Duodenal mucosa (tissue), 2 donors: Measurements from ENCODE around the gene NELFB.
"Not testable (repeated sequence)": the region's sequence is repeated elsewhere in the genome, so short reads cannot be mapped to it uniquely, and the experiment has no call there.

Source experiments
- H3K27ac ChIP-seq: one replicate; pipeline ENCODE4 v1.7.0; 2013; ENCODE audit warnings: low read depth, low read length
- H3K27me3 ChIP-seq, 2 donors: one replicate each; pipeline ENCODE4 v1.7.0; 2013; ENCODE audit warnings: low read length in 2 of 2, control low read depth in 1 of 2; ENCODE audit not compliant: insufficient read depth in 2 of 2, control insufficient read depth in 1 of 2
- H3K36me3 ChIP-seq, 2 donors: one replicate each; pipeline ENCODE4 v1.7.0; 2013; ENCODE audit warnings: low read length in 2 of 2, control low read depth in 1 of 2; ENCODE audit not compliant: insufficient read depth in 2 of 2, control insufficient read depth in 1 of 2
- H3K4me1 ChIP-seq, 2 donors: one replicate each; pipeline ENCODE4 v1.7.0; 2013; ENCODE audit warnings: low read length in 2 of 2, control low read depth in 1 of 2; ENCODE audit not compliant: insufficient read depth in 2 of 2, control insufficient read depth in 1 of 2
- H3K4me3 ChIP-seq, 2 donors: one replicate each; pipeline ENCODE4 v1.7.0; 2013; ENCODE audit warnings: low read length in 2 of 2, low read depth in 1 of 2
- H3K9ac ChIP-seq, 2 donors: one replicate each; pipeline ENCODE4 v1.7.0; 2013; ENCODE audit warnings: low read length in 2 of 2, low read depth in 1 of 2
- H3K9me3 ChIP-seq, 2 donors: one replicate each; pipeline ENCODE4 v1.7.0; 2013; ENCODE audit warnings: low read length in 2 of 2, control low read depth in 1 of 2; ENCODE audit not compliant: control insufficient read depth in 1 of 2

Gene NELFB

DNA sequence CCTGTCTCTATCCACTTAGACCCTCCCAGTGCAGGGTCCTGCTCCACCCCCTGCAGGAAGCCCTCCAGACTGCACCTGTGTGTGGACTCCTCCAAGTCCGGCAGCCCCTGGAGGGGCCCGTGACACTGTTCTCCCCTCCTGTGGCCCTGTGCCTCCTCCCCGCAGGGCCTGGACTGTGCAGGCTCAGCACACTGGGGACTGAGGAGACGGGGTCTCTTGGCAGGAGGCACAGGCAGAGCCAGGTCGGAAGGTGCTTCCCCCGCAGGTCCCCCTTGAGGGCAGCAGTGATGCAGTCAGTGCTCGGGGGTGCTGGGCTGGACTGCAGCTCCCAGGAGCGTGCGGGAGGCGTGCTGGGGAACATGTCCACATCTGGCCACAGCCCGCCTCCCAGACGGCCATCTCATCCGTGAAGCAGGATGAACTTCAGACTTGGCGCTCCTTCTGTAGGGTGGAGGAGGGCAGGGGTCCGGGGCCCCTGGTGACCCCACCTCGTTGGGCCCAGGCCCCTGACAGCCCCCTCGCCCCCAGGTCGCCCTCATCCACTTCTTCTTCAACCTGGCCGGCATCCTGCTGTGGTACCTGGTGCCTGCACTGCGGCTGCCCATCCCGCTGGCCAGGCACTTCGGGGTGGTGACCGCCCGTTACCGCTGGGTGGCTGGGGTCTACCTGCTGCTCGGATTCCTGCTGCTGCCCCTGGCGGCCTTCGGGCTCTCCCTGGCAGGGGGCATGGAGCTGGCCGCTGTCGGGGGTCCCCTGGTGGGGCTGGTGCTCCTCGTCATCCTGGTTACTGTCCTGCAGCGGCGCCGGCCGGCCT lies 19.5 kb upstream of the NELFB start:
- peaks cover 40 to 56% of the 10 kb centered on the region in 2 donors for H3K4me1 ChIP-seq
- H3K27me3 ChIP-seq, result peaks cover 17 to 27% of the 10 kb centered on the region in 2 donors
- H3K9me3 ChIP-seq, result no peaks in the 10 kb centered on the region
- no peak overlapping the region for H3K4me3 ChIP-seq
- H3K27ac ChIP-seq, result no peak overlapping the region
- H3K36me3 ChIP-seq, result no peaks in the 10 kb centered on the region
- no peak overlapping the region for H3K9ac ChIP-seq

DNA sequence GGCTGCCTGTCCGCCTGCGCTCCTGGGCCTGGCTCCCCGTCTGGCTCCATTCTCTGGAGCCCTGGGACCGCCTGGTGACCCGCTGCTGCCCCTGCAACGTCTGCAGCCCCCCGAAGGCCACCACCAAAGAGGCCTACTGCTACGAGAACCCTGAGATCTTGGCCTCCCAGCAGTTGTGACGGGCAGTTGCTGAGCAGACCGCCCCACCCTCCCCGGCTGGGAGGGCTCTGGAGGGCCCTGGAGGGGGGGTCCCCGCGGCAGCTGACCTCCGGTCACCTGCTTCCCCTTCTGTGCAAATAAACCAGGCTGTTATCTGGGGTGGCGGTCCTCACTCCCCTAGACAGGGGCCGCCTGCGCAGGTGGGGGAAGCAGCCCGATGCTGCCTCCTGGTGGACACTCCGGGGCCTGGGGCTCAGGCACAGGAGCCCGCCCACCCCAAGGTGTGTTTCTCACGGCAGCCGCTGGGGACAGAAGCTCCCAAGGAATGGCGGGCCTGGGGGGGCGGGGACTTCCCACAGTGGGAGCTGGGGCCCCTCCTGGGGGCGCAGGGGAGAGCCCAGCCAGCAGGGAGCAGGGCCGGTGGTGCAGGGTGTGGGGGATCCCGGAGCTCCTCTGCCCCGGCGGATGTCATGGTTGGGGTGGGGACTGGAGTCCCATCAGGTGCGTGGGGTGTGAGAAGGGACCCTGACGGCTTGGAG lies 18.7 kb upstream of the NELFB start:
- H3K9me3 ChIP-seq, result no peaks in the 10 kb centered on the region
- H3K4me3 ChIP-seq, result peak overlapping the region; percentile 19 to 36
- peaks cover 33 to 48% of the 10 kb centered on the region in 2 donors for H3K4me1 ChIP-seq
- H3K36me3 ChIP-seq, result no peaks in the 10 kb centered on the region
- peaks cover 17 to 27% of the 10 kb centered on the region in 2 donors for H3K27me3 ChIP-seq
- peak overlapping the region; percentile 18 to 43 for H3K9ac ChIP-seq
- H3K27ac ChIP-seq, result no peak overlapping the region

DNA sequence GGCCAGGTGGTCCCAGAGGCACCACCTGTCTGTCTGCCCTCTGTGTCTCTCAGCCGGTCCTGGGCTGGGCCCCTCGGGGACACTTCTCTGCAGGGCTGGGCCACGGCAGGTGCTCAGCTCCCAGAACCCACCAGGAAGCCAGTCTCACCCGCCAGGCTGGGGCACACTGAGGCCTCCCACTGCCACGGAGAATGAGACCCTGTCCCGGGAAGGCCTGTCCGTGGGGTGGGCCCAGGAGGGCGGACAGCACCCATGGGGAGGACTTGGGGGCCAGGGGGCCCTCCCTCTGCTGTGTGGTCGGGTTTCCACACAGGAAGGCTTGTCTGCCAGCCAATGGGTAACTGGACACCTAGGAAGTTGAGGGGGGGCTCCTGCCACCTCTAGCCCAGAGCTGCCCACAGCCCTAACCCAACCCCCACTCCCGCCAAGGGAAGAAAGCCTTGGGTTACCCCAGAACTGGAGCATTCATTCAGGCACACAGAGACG lies 18.1 kb upstream of the NELFB start:
- Histone ChIP-seq H3K27ac (no peak overlapping the region), H3K9me3 (no peaks in the 10 kb centered on the region), H3K4me1 (peaks cover 32 to 47% of the 10 kb centered on the region in 2 donors), H3K36me3 (peaks cover under 1 to 1% of the 10 kb centered on the region in 2 donors), H3K9ac (peak overlapping the region; percentile 18 to 43), H3K4me3 (peak overlapping the region in 1 of 2 donors; percentile 19), H3K27me3 (peaks cover 13 to 24% of the 10 kb centered on the region in 2 donors)

DNA sequence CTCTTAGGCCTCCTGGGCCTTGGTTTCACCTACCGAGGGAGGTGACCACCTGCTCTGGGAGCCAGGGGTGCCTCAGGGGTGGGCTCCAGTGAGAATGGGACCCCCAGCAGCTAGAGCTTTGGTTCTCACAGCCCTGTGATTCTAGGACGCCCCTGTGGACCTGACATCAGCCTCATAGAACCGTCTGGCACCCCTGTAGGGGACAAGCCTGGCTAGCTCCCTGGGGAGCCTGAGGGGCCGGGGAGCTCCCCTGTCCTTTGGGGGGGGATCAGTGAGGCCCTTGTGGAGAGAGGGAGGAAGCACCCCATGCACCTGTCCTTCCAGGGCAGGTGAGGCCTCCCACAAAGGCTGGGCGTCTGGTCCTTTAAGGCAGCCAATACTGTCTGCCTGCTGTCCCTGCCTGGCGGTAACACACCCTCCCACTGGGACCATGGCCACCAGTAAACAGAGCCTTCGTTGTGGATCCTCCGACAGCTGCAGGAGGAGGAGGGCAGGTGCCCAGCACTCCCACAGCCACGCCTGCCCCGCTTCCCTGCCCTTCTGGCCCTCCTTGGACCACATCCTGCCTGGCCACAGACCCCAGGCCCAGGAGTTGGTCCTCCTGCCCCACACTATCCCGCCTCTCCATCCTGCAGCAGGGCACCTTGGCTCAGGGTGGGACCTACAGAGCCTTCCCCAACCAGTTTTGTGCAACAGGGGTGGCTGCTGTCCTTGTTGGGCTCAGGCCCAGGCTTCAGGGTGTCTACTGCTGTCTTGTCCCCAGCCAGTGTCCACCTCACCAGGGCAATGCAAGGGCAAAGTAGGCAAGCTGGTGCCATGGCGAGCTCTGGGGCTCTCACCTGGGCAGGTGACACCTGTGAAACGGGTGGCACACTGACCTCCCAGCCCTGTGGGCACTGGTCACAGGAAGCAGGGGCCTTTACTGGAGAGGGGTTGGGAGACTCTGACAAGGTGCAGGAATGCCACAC lies 17.1 kb upstream of the NELFB start:
- Histone ChIP-seq H3K4me1 (peaks cover 40 to 50% of the 10 kb centered on the region in 2 donors), H3K27me3 (peaks cover 10 to 18% of the 10 kb centered on the region in 2 donors), H3K27ac (peak overlapping the region; percentile 31), H3K36me3 (peaks cover 3 to 12% of the 10 kb centered on the region in 2 donors), H3K9me3 (no peaks in the 10 kb centered on the region), H3K9ac (peak overlapping the region; percentile 28 to 47), H3K4me3 (no peak overlapping the region)

DNA sequence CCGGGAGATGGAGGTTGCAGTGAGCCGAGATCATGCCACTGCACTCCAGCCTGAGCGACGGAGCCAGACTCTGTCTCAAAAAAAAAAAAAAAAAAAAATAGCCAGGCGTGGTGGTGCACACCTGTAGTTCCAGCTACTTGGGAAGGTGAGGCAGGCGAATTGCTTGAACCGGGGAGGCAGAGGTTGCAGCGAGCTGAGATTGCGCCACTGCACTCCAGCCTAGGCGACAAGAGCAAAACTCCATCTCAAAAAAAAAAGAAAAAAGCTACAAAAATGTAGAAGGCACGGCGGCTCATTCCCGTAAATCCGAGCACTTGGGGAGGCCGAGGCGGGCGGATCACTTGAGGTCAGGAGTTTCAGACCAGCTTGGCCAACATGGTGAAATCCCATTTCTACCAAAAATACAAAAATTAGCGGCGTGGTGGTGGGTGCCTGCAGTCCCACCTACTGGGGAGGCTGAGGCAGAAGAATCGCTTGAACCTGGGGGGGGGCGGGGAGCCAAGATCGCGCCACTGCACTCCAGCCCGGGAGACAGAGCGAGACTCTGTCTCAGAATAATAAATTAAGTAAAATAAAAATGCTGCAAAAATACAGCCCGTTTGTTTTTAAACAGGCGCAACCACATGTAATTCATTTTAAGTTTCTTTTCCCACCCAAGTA lies 15.5 kb upstream of the NELFB start:
- H3K9me3 ChIP-seq, H3K27me3 ChIP-seq: not testable (repeated sequence)
- Histone ChIP-seq H3K27ac (peak overlapping the region; percentile 97), H3K4me1 (peaks cover 52 to 61% of the 10 kb centered on the region in 2 donors), H3K4me3 (peak overlapping the region; percentile 63 to 72), H3K9ac (peak overlapping the region; percentile 53 to 77), H3K36me3 (peaks cover 3 to 21% of the 10 kb centered on the region in 2 donors)

DNA sequence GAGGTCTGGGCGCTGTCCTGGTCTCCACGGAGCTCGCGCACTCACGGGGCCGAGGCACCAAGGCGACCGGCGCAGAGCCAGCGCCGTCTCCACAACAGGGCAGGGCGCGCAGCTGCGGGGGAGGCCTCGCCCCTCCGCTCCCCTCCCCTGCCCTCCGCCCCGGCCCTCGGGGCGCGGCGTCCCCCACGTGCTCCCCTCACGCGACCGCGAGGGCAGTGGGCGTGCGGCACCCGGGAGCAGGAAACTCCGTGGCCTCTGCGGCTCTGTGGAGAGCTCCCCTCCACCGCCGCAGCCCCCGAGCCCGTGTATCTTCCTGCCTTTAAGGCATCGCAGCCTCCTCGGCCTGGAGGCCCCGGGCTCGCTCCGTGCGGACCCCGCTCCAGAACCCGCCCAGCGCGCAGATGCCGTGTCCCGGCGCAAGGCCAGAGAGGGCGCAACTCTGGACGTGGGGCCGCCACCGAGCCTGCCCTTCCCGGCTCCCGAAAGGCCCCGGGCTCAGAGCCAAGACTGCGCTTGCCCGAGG lies 14.7 kb upstream of the NELFB start:
- peaks cover 3 to 21% of the 10 kb centered on the region in 2 donors for H3K36me3 ChIP-seq
- peaks cover 52 to 60% of the 10 kb centered on the region in 2 donors for H3K4me1 ChIP-seq
- H3K27me3 ChIP-seq, result no peaks in the 10 kb centered on the region
- H3K9me3 ChIP-seq, result no peaks in the 10 kb centered on the region
- H3K4me3 ChIP-seq, result peak overlapping the region; percentile 63 to 72
- H3K27ac ChIP-seq, result peak overlapping the region; percentile 97
- peak overlapping the region; percentile 53 to 77 for H3K9ac ChIP-seq

DNA sequence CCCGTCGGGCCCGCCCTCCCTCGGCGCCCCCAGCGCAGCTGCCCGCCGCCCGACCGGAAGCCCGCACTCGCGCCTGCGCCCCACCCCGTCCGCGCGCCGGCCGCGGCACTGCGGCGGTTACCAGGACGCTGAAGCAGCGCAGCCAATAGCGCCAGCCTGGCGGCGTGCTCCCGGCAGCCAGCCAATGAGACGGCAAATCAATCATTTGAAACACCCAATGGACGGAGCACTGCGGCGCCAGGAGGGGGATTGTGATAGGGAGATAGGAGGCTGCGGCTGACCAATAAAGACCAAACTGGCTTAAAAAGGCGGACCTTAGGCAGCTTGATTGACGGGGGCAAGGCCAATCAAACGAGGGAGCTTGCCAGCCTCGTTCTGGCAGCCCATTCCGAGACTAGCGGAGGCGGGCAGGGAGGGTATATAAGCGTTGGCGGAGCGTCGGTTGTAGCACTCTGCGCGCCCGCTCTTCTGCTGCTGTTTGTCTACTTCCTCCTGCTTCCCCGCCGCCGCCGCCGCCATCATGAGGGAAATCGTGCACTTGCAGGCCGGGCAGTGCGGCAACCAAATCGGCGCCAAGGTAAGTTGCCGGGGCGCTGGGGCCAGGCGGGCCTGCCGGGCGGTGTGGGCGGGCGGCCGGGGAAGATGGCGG lies 14.2 kb upstream of the NELFB start, which contains the start of gene TUBB4B:
TUBB4B (plus strand) TSS at position 447 of the 649 bp plus-strand sequence; CDS start at position 521, 74 bp downstream.
- peak within 1 kb of the TSS; percentile 97 for H3K27ac ChIP-seq
- H3K4me3 ChIP-seq, result peak within 1 kb of the TSS; percentile 72 to 87
- no peaks in the 10 kb centered on the region for H3K27me3 ChIP-seq
- H3K9me3 ChIP-seq, result no peaks in the 10 kb centered on the region
- H3K9ac ChIP-seq, result peak within 1 kb of the TSS; percentile 65 to 85
- H3K36me3 ChIP-seq, result peaks cover 3 to 21% of the 10 kb centered on the region in 2 donors
- peaks cover 50 to 55% of the 10 kb centered on the region in 2 donors for H3K4me1 ChIP-seq

DNA sequence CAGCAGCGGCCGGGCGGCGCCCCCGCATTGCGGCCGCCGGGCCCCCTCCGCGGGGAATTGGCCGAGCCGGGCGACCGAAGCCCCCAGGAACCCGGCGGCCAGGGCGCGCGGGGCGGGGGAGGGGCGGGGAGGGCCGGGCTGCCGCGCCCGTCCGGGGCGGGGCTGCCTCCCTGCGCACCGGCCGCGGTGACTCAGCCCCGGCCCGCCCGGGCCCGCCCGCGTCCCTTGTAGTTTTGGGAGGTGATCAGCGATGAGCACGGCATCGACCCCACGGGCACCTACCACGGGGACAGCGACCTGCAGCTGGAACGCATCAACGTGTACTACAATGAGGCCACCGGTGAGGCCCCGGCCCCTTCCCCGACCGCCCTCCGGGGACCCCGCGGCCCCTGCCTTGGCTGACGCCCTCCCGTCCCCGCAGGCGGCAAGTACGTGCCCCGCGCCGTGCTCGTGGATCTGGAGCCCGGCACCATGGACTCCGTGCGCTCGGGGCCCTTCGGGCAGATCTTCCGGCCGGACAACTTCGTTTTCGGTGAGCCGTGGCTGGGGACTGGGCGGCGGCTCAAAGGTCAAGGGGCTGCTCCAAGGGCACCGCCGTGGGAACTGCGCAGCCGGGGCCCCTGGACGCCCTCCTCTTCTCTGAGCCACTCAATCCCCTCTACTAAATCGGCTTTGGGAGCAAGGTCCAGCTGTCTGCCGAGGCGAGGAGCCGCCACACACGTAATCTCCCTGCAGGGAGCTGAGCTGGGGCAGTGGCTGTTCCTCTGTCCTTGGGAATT lies 13.4 kb upstream of the NELFB start:
- no peaks in the 10 kb centered on the region for H3K27me3 ChIP-seq
- H3K9ac ChIP-seq, result peak overlapping the region; percentile 65 to 85
- H3K4me1 ChIP-seq, result peaks cover 45 to 49% of the 10 kb centered on the region in 2 donors
- H3K27ac ChIP-seq, result peak overlapping the region; percentile 95
- peak overlapping the region; percentile 72 to 87 for H3K4me3 ChIP-seq
- H3K9me3 ChIP-seq, result no peaks in the 10 kb centered on the region
- H3K36me3 ChIP-seq, result peaks cover 3 to 21% of the 10 kb centered on the region in 2 donors
